ENCODE data around the gene USP47. TPM values are rescaled to one million over a fixed set of nuclear protein-coding genes. Genes with fewer than 3 reads are reported as not detected.

The USP47 gene
- total and polyA plus RNA-seq, 2 experiments from 2014 or later: 16.3 to 36.7 TPM

- peaks cover 3% of the 10 kb centered on the region for H3K27me3 Mint-ChIP-seq (ENCODE audit: insufficient read depth, low read depth, poor library complexity)
- ATAC-seq: no peak
Observed at GRCh38 chr11:11982461-11982860, 140.7 kb downstream of the USP47 start.

More at GRCh38 chr11:11982461-11982860, 140.7 kb downstream of the USP47 start:
- no peaks in the 10 kb centered on the region; the same call in 2 of the 3 replicates for H3K9me3 Mint-ChIP-seq
- Histone ChIP-seq H3K4me1 (ENCODE audit: insufficient read depth) (peaks cover 13% of the 10 kb centered on the region; the same call in 1 of the 2 replicates), H3K4me3 (no peak overlapping the region), H4K20me1 (replicated peaks; ENCODE audit: insufficient read depth) (no peaks in the 10 kb centered on the region), H3F3A (replicated peaks; ENCODE audit: low read depth) (no peaks in the 10 kb centered on the region), H3K9me2 (ENCODE audit: insufficient read depth) (no peaks in the 10 kb centered on the region), H3K27ac (ENCODE audit: low read depth) (no peak overlapping the region), H2AFZ (no peak overlapping the region), H3K27me3 (ENCODE audit: insufficient read depth) (no peaks in the 10 kb centered on the region), H3K79me2 (replicated peaks; ENCODE audit: insufficient read depth) (no peaks in the 10 kb centered on the region), H3K4me2 (no peak overlapping the region), H3K36me3 (ENCODE audit: insufficient read depth) (no peaks in the 10 kb centered on the region)
- peaks cover 13% of the 10 kb centered on the region for H3K36me3 Mint-ChIP-seq (ENCODE audit: low read depth)
- no peak overlapping the region for H3K4me3 Mint-ChIP-seq
- H3K4me1 Mint-ChIP-seq: peaks cover 17% of the 10 kb centered on the region
- no peak for DNase-seq (ENCODE audit: low spot score)
- no peak overlapping the region for H3K27ac Mint-ChIP-seq
- TF ChIP-seq NANOG (IDR thresholded peaks at IDR 0.05; ENCODE audit: borderline replicate concordance) (no peak), CREB1 (CRISPR knock-in tag; IDR thresholded peaks at IDR 0.05; ENCODE audit: low read depth) (no peak), ZNF462 (CRISPR knock-in tag; IDR thresholded peaks at IDR 0.05) (no peak), CTCF (conservative IDR thresholded peaks at IDR 0.05; ENCODE audit: low read depth in 2 of 2) (no peak), STAT1 (IDR thresholded peaks at IDR 0.05; ENCODE audit: unreplicated experiment) (no peak), EZH2 (IDR thresholded peaks at IDR 0.05; ENCODE audit: low read depth, unreplicated experiment) (no peak), ZNF114 (CRISPR knock-in tag; IDR thresholded peaks at IDR 0.05) (no peak), POLR2AphosphoS5 (IDR thresholded peaks at IDR 0.05; ENCODE audit: low read depth) (no peak), EZH2phosphoT487 (IDR thresholded peaks at IDR 0.05; ENCODE audit: unreplicated experiment) (no peak), ZNF331 (CRISPR knock-in tag; IDR thresholded peaks at IDR 0.05; ENCODE audit: low read depth) (no peak), JUNB (IDR thresholded peaks at IDR 0.05; ENCODE audit: unreplicated experiment) (no peak), ETS1 (IDR thresholded peaks at IDR 0.05) (no peak), REST (IDR thresholded peaks at IDR 0.05; ENCODE audit: unreplicated experiment) (no peak)
